ENCODE measurements around the gene SLC35G6.
"Not testable (repeated sequence)": the region's sequence is repeated elsewhere in the genome, so short reads cannot be mapped to it uniquely, and the experiment has no call there.

SLC35G6 gene

DNA sequence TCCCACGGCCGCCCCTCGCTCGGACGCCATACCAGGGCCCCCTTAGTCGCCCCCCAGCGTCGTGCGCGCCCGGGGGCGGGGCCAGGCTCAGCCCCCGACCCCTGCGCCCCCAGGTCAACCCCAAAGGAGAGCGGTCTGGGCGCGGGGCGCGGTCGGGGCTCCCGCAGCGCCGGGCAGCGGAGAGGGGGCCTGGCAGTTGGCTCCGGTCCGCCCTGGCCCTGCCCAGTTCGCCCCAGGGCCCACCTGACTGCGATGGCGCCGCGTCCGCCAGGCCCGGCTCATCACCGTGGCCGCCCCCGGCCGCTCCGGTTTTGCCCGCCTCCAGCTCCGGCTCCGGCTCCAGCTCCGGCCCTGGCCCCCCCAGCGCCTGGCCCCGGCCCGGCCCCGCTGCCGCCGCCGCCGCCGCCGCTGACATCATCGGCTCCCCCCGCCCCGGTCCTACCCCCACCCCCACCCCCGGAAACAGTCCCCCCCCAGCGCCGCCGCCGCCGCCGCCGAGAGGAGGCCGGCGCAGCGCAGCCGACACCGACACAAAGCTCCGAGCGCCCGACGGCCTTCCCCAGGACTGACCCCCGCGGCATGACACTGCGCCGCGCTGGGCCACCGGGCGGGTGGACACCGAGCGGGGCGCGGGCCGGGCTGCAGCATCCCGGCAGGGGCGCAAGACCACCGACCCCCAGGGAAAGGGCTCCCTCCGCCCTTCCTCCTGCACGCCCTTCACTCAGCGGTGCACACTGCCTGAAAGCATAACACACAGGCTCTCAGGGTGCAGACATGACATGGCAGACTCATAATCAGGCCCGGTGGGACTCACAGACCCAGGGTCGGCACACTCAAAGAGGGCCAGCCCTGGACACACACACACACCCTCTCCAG lies 1.8 kb upstream of the SLC35G6 start, which contains the start of gene ZBTB4:
Gene ZBTB4 (minus strand): TSS at position 419 of the 876 bp plus-strand sequence. CDS start 12,830 bp downstream, outside the sequence.
- DNase-seq = no peak

GRCh38 chr17:7480089-7480384 lies 1.2 kb upstream of the SLC35G6 start:
- DNase-seq = no peak

- not testable (repeated sequence) for DNase-seq
These were observed 846 bp downstream of the SLC35G6 start for GRCh38 chr17:7481842-7482741.

DNA sequence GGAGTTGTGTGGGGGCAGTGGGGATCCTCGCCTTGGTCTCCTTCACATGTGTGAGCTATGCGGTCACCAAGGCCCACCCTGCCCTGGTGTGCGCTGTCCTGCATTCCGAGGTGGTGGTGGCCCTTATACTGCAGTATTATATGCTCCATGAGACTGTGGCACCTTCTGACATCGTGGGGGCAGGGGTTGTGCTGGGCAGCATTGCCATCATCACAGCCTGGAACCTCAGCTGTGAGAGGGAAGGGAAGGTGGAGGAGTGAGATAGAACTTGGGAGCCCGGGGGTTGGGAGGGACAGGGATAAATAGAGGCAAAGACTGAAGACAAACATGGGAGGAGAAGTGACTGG lies 1.5 kb downstream of the SLC35G6 start:
- DNase-seq = not testable (repeated sequence)

GRCh38 chr17:7483255-7484066 lies 2.2 kb downstream of the SLC35G6 start:
- DNase-seq = peak; percentile 60 to 74

DNA sequence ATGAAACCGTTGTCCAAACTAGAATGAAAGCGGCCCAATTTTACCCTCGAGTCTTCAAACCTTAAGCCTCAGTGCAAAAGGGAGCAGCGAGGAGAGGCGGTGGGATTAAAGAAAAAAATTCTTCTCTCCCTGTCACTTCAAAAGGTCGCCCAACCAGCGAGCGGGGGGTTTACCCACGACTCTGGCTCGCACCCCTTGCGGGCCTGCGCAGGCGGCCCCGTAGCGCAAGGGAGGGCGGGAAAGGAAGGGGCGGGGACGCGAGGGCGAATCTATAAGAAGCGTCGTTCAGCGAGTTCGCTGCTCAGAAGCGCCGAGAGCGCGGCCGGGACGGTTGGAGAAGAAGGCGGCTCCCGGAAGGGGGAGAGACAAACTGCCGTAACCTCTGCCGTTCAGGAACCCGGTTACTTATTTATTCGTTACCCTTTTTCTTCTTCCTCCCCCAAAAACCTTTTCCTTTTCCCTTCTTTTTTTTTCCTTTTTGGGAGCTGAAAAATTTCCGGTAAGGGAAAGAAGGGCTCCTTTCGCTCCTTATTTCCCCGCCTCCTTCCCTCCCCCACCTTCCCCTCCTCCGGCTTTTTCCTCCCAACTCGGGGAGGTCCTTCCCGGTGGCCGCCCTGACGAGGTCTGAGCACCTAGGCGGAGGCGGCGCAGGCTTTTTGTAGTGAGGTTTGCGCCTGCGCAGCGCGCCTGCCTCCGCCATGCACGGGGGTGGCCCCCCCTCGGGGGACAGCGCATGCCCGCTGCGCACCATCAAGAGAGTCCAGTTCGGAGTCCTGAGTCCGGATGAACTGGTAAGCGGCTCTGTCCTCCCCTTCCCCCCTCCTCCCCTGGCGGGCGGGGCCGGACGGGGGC lies 3.0 kb downstream of the SLC35G6 start, which contains the start of gene POLR2A:
Gene POLR2A (plus strand): TSS at position 300 of the 852 bp plus-strand sequence.
- DNase-seq = peak; percentile 68 to 74

DNA sequence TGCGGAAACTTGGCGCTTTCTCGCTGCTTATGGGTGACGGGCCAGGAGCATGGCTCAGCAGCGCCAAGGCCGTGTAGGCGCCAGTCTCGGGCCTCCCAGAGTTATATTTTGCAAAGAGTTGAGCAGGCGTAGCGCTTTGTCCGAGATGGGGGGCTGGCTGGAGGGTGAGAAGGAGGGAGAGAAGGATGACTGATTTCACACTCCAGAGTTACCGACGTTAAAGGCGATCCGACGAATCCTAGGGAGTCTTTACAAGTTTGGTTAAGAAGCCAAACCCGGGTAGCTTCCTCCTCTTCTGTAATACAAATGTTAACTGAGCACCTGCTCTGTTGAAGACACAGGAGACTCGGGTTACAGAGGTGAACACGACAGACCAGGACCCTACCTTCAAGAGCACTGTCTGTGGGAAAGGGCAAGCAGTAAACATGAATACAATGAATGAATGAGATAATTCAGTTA lies 3.7 kb downstream of the SLC35G6 start:
- DNase-seq = peak in 1 of 2 experiments; percentile 36

- DNase-seq = no peak
These were observed 4.9 kb downstream of the SLC35G6 start for GRCh38 chr17:7486181-7486580.

DNA sequence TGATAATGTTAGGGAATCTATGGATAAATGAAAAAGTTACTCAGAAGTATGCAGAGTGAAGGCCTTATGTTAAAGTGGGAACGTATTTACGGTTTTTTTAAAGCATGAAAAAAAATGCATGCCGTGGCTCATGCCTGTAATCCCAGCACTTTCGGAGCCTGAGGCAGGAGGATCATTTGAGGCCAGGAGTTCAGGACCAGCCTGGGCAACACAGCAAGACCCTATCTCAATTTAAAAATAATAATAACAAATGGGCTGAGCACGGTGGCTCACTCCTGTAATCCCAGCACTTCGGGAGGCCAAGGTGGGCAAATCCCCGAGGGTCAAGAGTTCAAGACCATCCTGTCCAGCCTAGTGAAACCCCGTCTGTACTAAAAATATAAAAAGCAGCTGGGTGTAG lies 8.9 kb downstream of the SLC35G6 start:
- no peak for DNase-seq

- no peak for DNase-seq
These were observed 10.3 kb downstream of the SLC35G6 start for GRCh38 chr17:7491583-7491982.

DNA sequence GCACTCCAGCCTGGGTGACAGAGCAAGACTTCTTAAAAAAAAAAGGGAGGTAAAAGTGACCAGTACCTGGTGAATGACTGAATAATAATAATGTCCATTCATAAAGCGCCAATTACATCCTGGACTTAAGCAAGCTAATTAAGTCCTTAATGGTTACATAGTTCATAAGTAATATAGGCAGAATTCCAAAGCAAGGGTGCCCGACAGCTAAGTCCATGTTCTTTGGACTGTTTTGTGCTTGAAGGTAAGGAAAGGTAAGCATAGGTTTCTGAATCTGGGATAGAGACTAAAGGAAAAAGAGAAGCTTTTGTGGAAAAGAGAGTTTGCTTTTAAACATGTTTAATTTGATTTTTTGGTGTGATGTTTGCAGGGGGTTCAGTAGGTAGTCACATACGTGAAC lies 12.7 kb downstream of the SLC35G6 start:
- DNase-seq = no peak

DNA sequence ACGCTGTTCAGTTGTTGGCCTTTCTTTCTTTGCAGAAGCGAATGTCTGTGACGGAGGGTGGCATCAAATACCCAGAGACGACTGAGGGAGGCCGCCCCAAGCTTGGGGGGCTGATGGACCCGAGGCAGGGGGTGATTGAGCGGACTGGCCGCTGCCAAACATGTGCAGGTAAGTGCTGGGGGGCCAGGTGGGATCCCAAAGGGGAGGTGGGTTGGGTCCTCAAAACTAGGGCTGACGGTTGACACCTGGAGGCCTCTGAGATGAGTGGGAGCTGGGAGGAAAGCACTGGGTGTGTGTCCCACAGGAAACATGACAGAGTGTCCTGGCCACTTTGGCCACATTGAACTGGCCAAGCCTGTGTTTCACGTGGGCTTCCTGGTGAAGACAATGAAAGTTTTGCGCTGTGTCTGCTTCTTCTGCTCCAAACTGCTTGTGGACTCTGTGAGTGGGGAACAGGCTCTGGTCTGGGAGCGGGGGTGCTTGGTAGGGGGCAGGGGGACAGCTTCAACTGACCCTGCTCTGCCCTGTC lies 14.7 kb downstream of the SLC35G6 start:
- DNase-seq = no peak

- DNase-seq = no peak
These were observed 15.4 kb downstream of the SLC35G6 start for GRCh38 chr17:7496470-7497183.

GRCh38 chr17:7497228-7497627 lies 16.0 kb downstream of the SLC35G6 start:
- no peak for DNase-seq

DNA sequence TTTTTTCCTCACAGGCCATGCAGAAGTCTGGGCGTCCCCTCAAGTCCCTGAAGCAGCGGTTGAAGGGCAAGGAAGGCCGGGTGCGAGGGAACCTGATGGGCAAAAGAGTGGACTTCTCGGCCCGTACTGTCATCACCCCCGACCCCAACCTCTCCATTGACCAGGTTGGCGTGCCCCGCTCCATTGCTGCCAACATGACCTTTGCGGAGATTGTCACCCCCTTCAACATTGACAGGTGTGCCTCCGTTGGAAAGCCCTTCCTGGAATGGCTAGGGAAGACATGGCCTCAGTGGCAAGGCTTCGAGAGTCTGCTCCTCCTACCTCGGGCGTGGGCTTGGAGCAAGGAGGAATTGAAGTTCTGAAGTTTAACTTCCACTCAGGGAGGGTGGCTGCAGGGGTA lies 16.4 kb downstream of the SLC35G6 start:
- DNase-seq = no peak

DNA sequence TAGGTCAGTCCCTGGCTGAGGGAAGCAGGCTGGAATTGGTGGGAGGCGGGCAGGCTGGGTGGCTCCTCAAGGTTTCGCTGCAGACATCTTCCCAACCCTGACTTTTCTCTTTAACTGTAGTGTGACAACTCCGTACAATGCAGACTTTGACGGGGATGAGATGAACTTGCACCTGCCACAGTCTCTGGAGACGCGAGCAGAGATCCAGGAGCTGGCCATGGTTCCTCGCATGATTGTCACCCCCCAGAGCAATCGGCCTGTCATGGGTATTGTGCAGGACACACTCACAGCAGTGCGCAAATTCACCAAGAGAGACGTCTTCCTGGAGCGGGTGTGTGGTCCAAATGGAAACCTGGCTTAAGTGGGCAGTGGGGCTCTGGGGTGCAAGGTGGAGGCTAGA lies 17.9 kb downstream of the SLC35G6 start:
- DNase-seq = no peak

DNA sequence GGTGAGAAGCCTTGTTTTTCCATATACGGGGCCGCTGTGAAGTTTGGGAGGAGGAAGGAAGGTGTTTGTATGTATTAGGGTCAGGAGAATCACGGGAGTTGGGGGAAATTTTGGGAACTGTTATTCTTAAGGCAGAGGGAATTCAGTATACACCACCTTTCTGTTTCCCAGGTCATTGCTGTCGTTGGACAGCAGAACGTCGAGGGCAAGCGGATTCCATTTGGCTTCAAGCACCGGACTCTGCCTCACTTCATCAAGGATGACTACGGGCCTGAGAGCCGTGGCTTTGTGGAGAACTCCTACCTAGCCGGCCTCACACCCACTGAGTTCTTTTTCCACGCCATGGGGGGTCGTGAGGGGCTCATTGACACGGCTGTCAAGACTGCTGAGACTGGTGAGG lies 20.5 kb downstream of the SLC35G6 start:
- DNase-seq = no peak

DNA sequence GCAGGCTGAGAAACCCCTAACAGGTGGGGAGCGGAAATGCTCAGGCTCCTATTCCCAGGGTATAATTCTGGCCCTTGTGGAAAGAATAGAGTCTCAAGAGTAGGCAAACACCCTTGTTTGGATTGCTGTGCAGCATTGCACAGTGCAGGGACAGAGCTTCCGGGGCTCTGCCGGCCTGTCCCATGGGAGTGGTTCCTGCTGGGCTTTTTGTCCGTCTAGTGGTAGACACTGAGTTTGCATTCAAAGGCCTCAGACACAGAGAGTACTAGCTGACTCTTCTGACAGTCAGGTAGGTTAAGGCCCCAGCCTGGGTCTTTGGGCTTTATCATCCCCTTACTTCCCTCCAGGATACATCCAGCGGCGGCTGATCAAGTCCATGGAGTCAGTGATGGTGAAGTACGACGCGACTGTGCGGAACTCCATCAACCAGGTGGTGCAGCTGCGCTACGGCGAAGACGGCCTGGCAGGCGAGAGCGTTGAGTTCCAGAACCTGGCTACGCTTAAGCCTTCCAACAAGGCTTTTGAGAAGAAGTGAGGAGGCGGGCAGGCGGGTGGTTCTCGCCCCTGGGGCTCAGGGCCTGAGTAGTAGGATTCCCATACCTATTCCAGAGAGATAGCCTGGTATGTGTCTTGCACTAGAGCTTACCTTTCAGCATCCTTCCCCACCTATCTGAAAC lies 21.1 kb downstream of the SLC35G6 start:
- DNase-seq = no peak

DNA sequence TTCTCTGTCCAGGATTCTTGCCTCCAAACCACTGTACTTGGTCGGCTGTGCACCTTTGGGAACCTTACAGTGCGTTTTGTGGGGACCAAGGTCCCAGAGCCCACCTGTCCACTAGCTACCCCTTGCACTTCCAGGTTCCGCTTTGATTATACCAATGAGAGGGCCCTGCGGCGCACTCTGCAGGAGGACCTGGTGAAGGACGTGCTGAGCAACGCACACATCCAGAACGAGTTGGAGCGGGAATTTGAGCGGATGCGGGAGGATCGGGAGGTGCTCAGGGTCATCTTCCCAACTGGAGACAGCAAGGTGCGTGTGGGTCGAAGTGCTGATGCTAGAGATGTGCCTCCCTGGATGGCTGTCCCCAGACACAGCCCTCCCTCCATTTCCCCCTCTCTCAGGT lies 21.7 kb downstream of the SLC35G6 start:
- DNase-seq = no peak

DNA sequence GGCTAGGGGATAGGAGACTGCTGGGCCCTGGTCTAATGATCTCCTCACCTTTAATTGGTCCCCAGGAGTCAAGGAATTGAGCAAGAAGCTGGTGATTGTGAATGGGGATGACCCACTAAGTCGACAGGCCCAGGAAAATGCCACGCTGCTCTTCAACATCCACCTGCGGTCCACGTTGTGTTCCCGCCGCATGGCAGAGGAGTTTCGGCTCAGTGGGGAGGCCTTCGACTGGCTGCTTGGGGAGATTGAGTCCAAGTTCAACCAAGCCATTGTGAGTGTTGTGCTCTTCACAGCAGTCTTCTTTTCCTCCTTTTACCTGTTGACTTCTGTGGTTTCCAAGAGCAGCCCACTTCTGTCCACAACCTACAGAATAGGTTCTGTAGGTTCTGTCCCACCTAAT lies 22.3 kb downstream of the SLC35G6 start:
- DNase-seq = no peak
